Omental fat pad (tissue), 4 donors: ENCODE results near the gene C20orf96. TPM values are rescaled to one million over a fixed set of nuclear protein-coding genes. Genes with fewer than 3 reads are reported as not detected.
"Not testable (repeated sequence)": the region's sequence is repeated elsewhere in the genome, so short reads cannot be mapped to it uniquely, and the experiment has no call there.

Source experiments
- ATAC-seq: fragments of 150-250 bp; one replicate; pipeline ENCODE4 v1.9.1; 2016; ENCODE audit warnings: mild to moderate bottlenecking, moderate library complexity; ENCODE audit not compliant: low FRiP score
- DNase-seq: peaks from one replicate; pipeline ENCODE4 v3.0.0-alpha.2; 2019; ENCODE audit warnings: low spot score
- CTCF ChIP-seq, 3 donors: fragments of 450-650 bp; IDR thresholded peaks; one replicate each; pipeline ENCODE4 v1.5.1; 2016 to 2017; ENCODE audit warnings: antibody characterized with exemption in 3 of 3, mild to moderate bottlenecking in 3 of 3, moderate library complexity in 2 of 3
- total RNA-seq, 4 donors: library from RNA; depleted of rRNA; stranded (reverse); fragments of >200 nt; gene quantifications; one replicate each; pipeline ENCODE4 v1.1.0, GENCODE V29; 2016

Gene C20orf96
- total RNA-seq, 4 donors from 2014 or later, result 1.4 to 3.0 (median 1.9) TPM

- ATAC-seq, result no peak
- DNase-seq, result no peak
- TF ChIP-seq CTCF (IDR thresholded peaks at IDR 0.05), result no peak
Measured at GRCh38 chr20:258963-259362, 31.6 kb downstream of the C20orf96 start.

- ATAC-seq (no peak), DNase-seq (no peak)
- TF ChIP-seq CTCF (IDR thresholded peaks at IDR 0.05), result no peak
Measured at GRCh38 chr20:258269-258858, 32.2 kb downstream of the C20orf96 start.

- no peak for DNase-seq
- no peak for TF ChIP-seq CTCF (IDR thresholded peaks at IDR 0.05)
- no peak for ATAC-seq
Measured at GRCh38 chr20:257419-257818, 33.1 kb downstream of the C20orf96 start, which contains the start of gene DEFB132. DEFB132 (plus strand) TSS chr20:257724; CDS start chr20:257779, 55 bp downstream.

- ATAC-seq, DNase-seq: not testable (repeated sequence)
Measured at GRCh38 chr20:253447-253846, 37.1 kb downstream of the C20orf96 start.

GRCh38 chr20:252801-253200 lies 37.7 kb downstream of the C20orf96 start:
- no peak for TF ChIP-seq CTCF (IDR thresholded peaks at IDR 0.05)
- no peak for ATAC-seq
- no peak for DNase-seq

GRCh38 chr20:251354-251753 lies 39.2 kb downstream of the C20orf96 start:
- DNase-seq (no peak), ATAC-seq (no peak)
- TF ChIP-seq CTCF (IDR thresholded peaks at IDR 0.05), result no peak

GRCh38 chr20:242905-243304 lies 47.6 kb downstream of the C20orf96 start:
- ATAC-seq (no peak), DNase-seq (no peak)
- TF ChIP-seq CTCF (IDR thresholded peaks at IDR 0.05), result no peak
